Measurements from ENCODE around the gene DPP7.
"Not testable (repeated sequence)": the region's sequence is repeated elsewhere in the genome, so short reads cannot be mapped to it uniquely, and the experiment has no call there.

Gene DPP7

DNA sequence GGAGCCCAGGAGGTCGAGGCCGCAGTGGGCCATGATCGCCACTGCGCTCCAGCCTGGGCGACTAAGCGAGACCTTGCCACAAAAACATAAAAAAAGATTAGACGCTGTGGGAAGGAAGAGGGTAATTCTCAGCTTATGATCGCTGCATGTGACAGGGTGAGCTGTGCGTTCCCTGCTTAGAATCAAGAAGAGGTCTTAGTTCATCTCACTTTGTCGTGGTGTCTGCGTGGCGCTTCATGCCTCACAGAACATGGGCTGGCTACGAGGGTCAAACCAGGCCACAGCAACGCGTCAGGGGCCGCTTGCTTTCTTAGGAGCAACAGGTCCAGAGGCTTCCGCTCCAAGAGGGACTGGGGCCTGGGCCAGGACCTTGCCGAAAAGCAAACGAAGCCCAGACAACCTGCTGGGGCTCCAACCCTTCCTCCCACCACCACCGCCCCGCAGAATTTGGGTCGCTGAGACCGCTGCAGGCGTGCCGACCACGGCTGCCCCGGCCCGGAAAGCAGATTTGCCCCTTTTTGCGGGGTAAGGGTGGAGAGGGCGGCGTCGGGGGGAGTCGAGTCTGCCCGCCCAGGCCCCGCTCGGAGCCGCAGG is 14.4 kb upstream of the DPP7 start:
- no peak for DNase-seq

DNA sequence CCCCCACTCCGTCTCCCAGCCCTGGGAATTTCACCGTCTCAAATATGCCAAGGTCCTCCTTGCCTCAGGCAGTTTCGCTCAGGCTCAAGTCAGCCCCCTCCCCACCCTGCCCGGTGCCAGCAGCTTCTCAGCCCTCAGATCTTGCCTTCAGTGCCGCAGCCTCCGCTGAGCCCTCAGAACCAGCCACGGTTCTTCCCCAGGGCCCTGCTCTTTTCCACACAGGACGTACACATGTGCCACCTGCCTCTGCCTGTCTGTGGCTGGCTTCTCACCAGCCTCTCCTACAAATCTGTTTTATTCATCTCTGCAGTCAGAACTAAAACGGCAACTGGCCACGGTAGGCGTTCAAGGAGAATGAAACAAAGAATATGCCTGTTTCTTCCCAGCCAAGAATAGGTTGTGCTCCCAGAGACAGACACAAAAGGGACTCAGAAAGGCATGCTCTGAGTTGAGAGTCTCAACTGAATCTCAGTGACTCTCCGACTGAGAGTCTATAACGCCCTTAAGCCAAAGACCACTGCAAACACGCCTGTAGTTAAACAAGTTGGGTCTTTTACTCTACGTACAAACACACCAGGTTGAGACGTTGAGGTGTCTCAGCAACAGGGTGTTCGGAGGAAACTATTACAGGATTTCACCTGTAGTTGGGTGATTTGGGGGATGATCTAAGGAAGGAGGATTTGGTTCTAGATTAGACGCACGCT is 13.8 kb upstream of the DPP7 start:
- no peak for DNase-seq

DNA sequence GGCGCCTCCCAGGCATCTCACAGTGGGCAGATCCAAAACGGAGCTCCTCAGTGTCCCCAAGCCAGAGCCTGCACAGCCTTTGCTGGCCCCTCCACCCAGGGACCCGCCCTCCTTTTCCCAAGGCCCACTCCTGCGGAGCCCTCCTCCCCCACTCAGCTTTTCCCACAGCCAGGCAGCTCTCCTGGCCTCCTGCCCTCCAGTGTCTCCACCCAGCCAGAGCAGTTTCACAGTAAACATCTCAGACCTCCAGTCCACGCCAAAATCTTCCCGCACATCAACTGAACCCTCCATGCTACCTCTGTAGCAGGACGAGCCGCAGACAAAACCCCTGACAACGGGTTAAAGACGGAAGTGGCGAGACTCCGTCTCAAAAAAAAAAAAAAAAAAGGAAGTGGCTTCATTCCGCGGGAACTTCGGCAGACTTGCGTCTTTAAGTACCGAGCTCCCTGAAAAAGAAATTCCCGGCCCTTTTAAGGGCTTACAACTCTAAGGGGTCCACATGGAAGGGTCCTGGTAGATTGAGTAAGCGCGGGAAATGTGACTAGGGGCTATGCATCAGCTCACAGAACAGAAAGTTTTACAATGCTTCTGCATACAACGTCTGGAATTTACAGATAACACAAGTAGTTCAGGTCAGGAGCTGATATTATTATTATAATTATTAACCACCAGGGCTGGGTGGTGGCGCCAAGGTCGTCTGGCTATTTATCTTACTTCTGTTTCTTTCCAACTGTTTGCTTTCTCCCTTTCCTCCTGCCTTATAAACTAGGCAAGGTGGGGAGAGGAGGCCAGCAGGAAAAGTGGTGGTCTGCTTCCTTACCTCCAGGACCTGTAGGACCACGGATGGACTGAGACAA is 13.0 kb upstream of the DPP7 start:
- no peak for DNase-seq

- DNase-seq: no peak
Measured at GRCh38 chr9:137126786-137127185, 12.3 kb upstream of the DPP7 start.

DNA sequence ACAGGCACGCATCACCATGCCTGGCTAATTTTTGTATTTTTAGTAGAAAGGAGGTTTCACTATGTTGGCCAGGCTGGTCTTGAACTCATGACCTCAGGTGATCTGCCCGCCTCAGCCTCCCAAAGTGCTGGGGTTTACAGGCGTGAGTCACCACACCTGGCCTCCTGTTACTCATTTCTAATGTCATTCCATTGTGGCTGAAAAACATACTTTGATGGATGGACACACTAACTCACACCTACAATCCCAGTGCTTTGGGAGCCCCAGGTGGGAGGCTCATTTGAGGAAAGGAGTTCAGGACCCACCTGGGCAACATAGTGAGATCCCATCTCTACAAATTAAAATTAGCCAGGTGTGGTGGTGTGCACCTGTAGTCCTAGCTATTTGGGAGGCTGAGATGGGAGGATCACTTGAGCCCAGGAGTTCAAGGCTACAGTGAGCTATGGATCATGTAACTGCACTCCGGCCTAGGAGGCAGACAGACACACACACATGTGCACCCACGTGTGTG is 9.5 kb upstream of the DPP7 start:
- DNase-seq: not testable (repeated sequence)

- DNase-seq: no peak
Measured at GRCh38 chr9:137123468-137123837, 8.9 kb upstream of the DPP7 start.

- DNase-seq: not testable (repeated sequence)
Measured at GRCh38 chr9:137122796-137123467, 8.4 kb upstream of the DPP7 start.

GRCh38 chr9:137121927-137122795 is 7.6 kb upstream of the DPP7 start:
- DNase-seq: not testable (repeated sequence)

DNA sequence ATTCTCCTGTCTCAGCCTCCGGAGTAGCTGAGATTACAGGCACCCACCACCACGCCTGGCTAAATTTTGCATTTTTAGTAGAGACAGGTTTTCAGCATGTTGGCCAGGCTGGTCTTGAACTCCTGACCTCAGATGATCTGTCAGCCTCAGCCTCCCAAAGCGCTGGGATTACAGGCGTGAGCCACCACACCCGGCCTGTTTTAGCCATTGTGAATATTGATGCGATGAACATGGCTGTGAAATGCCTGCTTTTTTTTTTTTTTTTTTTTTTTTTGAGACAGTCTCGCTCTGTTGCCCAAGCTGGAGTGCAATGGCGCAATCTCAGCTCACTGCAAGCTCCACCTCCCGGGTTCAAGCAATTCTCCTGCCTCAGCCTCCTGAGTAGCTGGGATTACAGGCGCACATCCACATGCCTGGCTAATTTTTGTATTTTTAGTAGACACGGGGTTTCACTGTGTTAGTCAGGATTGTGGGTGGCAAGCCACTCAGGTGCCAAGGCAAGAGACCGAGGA is 3.6 kb upstream of the DPP7 start:
- DNase-seq: not testable (repeated sequence)

GRCh38 chr9:137117269-137117731 is 2.8 kb upstream of the DPP7 start:
- no peak for DNase-seq

DNA sequence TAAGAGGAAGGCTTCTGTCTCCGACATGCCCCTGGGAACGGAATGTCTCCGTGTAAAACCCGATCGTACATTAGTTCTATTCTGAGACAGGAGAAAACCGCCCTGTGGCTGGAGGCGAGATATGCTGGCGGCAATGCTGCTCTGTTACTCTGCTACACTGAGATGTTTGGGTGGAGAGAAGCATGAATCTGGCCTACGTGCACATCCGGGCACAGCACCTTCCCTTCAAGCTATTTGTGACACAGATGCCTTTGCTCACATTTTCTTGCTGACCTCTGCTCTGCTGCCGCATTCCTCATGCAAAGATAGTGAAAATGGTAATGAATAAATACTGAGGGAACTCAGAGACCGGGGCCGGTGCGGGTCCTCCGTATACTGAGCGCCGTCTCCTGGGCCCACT is 2.2 kb upstream of the DPP7 start:
- no peak for DNase-seq

DNA sequence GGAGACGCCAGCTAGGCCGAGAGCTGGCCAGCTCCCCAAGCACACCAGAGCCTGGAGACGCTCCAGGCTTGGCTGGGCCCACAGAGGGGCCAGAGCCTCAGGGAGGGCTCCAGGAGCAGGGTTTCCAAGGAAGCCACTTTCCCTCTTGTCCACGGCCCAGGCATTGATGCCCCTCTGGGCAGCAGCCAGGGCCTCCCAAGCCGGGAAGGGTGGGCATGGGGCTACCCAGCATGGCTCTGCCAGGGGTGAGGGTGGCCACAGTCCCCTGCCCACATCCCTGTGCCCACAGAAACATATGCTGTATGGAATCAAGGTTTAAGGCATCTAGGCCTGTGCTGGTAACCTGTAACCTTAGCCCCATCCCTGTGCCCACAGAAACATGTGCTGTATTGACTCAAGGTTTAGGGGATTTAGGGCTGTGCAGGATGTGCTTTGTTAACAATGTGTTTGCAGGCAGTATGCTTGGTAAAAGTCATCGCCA is 1.5 kb upstream of the DPP7 start:
- no peak for DNase-seq

DNA sequence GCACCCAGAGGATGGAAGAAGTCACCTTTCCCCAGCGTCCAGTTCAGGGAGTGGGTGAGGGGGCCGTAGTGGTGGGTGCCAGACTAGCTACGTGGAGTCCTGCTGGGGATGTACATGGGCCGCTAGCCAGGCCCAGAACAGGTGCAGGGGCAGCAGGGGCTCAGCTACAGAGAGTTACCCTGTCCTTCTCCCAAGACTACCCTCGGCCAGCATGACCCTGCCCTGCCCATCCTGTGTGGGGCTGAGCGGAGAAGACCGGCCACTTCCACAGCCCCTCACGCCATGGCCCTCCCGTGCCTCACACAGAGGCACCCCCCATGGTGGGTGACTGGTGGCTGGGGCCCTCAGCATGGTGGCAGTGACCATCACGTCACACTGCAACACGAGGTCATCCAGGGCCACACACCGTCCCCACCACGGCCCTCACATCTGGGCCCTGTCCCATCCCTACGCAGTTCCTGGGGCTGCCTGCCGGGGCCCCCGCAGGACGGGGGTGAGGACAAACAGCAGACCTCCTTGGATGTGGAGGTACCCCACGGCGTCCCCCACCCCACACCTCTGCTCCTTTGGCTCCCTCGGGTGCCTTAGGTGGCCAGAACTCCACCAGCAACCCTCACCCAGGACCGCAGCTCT is 977 bp upstream of the DPP7 start:
- no peak for DNase-seq

DNA sequence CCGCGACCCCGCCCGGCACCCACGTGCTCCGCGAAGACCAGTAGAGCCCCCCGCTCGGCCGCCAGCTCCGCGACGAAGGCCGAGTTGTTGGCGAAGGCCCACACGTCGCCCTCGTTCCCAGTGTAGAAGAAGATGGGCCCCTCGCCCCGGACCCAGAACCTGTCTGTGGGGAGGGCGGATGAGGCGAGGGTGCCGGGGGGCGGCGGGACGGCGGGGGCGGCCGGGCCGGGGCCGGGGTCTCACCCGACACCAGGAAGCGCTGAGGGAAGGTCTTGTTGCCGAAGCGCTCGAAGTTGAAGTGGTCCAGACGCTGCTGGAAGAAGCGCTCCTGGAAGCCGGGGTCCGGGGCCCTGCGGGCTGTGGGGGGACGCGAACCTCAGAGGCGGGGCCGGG is 317 bp downstream of the DPP7 start:
- DNase-seq: no peak

DNA sequence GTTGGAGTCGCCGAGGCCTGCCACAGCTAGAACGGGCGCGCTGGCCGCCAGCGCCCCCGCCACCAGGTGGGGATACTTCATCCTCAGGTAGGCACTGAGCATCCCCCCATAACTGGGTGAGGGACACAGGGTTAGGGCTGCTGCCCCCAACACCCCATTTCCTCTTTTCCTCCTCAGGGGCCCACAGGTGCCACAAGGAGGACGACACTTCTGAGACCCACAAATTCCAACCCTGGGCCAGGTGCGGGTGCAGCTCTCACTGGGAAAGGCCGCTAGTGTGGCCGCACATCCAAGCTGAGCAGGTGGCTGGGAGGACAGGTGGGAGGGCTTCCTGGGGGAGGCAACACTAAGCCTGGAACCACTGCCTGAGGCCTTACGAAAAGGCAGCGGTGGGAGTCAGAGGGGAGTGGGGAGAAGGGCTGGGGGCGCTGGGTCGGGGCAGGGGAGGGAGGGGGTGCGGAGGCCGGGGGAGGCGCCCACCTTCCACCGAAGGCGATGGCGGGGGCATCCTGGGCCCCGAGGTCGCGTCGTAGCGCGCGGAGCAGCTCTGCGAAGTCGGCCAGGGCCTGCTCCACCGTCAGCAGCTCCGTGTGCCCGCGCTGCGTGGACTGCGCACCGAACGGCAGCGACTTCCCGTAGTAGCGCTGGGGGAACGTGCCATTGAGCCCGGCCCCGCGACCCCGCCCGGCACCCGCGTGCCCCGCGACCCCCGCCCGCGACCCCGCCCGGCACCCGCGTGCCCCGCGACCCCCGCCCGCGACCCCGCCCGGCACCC is 961 bp downstream of the DPP7 start:
- DNase-seq: no peak

GRCh38 chr9:137112564-137113384 is 1.8 kb downstream of the DPP7 start:
- DNase-seq: no peak

- DNase-seq: no peak
Measured at GRCh38 chr9:137111788-137112563, 2.6 kb downstream of the DPP7 start.
